Measurements from ENCODE around the gene STARD8. TPM values are rescaled to one million over a fixed set of nuclear protein-coding genes. Genes with fewer than 3 reads are reported as not detected.

STARD8 gene
- total and polyA plus RNA-seq, 7 donors: 0.92 to 10.7 (median 5.3) TPM

DNA sequence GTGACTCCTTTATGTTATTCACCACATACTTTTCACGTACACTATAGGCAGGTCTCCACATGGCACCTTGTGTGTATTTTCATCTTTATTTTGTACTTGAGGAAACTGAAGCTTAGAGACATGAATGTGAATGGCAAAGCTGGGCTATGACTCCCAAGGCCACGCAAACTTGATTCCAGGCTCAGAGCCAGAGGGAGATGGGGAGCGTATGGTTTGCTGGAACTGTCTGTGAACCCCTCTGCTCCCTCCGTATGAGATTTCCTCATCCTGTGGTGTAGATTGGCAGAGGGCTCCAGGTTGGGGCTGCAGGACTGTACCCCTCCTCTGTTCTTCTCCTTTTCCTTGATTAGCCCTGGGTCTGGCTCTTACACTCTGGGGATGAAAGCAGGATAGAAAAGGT, 16.1 kb upstream of the STARD8 start:
- TF ChIP-seq EP300 (IDR thresholded peaks at IDR 0.05) (no peak), POLR2AphosphoS5 (IDR thresholded peaks at IDR 0.05) (no peak), POLR2A (IDR thresholded peaks at IDR 0.05) (no peak)
- TF ChIP-seq, protein P1, sequence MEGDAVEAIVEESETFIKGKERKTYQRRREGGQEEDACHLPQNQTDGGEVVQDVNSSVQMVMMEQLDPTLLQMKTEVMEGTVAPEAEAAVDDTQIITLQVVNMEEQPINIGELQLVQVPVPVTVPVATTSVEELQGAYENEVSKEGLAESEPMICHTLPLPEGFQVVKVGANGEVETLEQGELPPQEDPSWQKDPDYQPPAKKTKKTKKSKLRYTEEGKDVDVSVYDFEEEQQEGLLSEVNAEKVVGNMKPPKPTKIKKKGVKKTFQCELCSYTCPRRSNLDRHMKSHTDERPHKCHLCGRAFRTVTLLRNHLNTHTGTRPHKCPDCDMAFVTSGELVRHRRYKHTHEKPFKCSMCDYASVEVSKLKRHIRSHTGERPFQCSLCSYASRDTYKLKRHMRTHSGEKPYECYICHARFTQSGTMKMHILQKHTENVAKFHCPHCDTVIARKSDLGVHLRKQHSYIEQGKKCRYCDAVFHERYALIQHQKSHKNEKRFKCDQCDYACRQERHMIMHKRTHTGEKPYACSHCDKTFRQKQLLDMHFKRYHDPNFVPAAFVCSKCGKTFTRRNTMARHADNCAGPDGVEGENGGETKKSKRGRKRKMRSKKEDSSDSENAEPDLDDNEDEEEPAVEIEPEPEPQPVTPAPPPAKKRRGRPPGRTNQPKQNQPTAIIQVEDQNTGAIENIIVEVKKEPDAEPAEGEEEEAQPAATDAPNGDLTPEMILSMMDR (IDR thresholded peaks at IDR 0.05): no peak
- no peak overlapping the region for H3K4me3 ChIP-seq
- H3K4me1 ChIP-seq: no peaks in the 10 kb centered on the region
- H3K27ac ChIP-seq: no peak overlapping the region
- H3K9me3 ChIP-seq: no peaks in the 10 kb centered on the region
- no peaks in the 10 kb centered on the region for H3K27me3 ChIP-seq
- 81 to 87% methylated on average over 4 of the region's 4 CpGs for WGBS, 2 donors
- intact Hi-C loops (cut with DNase I): no loop called here
- DNase-seq: no peak
- H3K36me3 ChIP-seq: no peaks in the 10 kb centered on the region

DNA sequence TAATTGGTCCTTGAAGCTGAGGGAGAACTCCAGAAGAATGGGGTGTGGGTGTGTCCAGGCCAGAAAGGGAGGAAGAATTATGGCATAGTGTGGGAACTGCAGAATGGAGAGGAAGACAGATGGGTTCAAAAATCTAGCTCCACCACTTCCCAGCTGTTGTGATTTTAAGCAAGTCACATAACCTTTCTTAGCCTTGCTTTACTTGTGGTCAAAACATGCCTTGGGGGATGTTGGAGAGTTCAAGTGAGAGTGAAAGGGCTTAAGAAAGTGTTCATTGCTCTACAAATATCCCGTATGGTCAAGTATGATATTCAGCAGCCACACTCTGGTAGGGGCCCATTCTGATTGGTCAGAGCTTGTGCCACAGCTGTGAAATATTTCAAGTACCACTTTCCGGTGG, 15.0 kb upstream of the STARD8 start:
- no peaks in the 10 kb centered on the region for H3K4me1 ChIP-seq
- WGBS, 2 donors: 78 to 86% methylated on average over 2 of the region's 2 CpGs
- H3K27ac ChIP-seq: no peak overlapping the region
- H3K36me3 ChIP-seq: no peaks in the 10 kb centered on the region
- no peak overlapping the region for H3K4me3 ChIP-seq
- H3K9me3 ChIP-seq: no peaks in the 10 kb centered on the region
- no peak for DNase-seq
- H3K27me3 ChIP-seq: no peaks in the 10 kb centered on the region
- intact Hi-C loops (cut with DNase I): no loop called here
- no peak for TF ChIP-seq EP300 (IDR thresholded peaks at IDR 0.05)
- TF ChIP-seq POLR2A (IDR thresholded peaks at IDR 0.05): no peak
- TF ChIP-seq POLR2AphosphoS5 (IDR thresholded peaks at IDR 0.05): no peak
- TF ChIP-seq, protein P1 (IDR thresholded peaks at IDR 0.05): no peak

DNA sequence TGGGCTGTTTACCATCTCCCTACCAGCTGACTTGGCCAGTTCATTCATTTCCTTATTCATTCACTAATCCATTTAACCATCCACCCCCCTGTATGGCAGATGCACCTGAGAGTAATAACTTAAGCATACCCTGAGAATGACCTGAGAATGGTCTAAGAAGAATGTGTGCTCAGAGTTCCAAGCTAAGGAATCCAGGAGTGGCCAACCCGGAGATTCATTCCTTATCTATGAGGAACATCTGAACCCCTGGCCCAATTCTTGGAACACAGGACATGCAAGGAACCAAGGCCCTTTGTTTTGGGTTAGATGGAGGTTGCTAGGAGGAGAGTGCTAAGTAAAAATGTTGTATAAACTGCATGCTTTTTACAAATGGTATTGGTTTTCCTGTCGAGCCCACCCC, 13.5 kb upstream of the STARD8 start:
- H3K4me1 ChIP-seq: no peaks in the 10 kb centered on the region
- H3K9me3 ChIP-seq: no peaks in the 10 kb centered on the region
- no peaks in the 10 kb centered on the region for H3K36me3 ChIP-seq
- H3K27ac ChIP-seq: no peak overlapping the region
- intact Hi-C loops (cut with DNase I): no loop called here
- 68 to 80% methylated on average over 2 of the region's 2 CpGs for WGBS, 2 donors
- DNase-seq: no peak
- TF ChIP-seq POLR2AphosphoS5 (IDR thresholded peaks at IDR 0.05): no peak
- no peak for TF ChIP-seq EP300 (IDR thresholded peaks at IDR 0.05)
- no peak for TF ChIP-seq POLR2A (IDR thresholded peaks at IDR 0.05)
- TF ChIP-seq, protein P1 (IDR thresholded peaks at IDR 0.05): no peak
- no peak overlapping the region for H3K4me3 ChIP-seq
- H3K27me3 ChIP-seq: no peaks in the 10 kb centered on the region

DNA sequence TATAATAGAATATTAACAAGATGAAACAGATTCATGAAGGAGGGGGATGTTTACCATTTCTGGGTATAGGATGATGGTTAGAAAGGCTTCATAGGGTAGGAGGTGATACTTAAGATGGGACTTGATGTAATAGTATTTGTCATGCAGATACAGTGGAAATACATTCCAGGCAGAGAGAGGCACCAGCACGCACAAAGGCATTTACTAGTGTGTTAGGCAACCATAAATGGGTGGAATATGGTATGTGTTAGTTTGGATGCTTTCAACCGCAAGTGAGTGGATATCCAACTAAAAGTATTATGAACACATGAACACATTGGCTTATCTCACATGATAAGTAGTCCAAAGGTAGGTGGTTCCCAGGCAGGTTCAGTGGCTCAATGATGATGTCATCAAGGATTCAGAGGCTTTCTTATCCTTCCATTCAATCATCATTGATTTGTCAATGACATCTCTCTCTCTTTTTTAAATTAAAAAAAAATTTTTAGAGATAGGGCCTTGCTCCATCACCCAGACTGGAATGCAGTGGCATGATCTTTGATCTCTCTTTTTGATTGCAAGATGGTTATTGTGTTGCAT, 12.7 kb upstream of the STARD8 start:
- Histone ChIP-seq H3K27me3 (no peaks in the 10 kb centered on the region), H3K9me3 (no peaks in the 10 kb centered on the region), H3K4me3 (no peak overlapping the region), H3K36me3 (no peaks in the 10 kb centered on the region), H3K4me1 (no peaks in the 10 kb centered on the region), H3K27ac (no peak overlapping the region)
- WGBS, 2 donors: 65 to 81% methylated on average over 2 of the region's 2 CpGs
- intact Hi-C loops (cut with DNase I): no loop called here
- TF ChIP-seq, protein P1 (IDR thresholded peaks at IDR 0.05): no peak
- no peak for TF ChIP-seq POLR2AphosphoS5 (IDR thresholded peaks at IDR 0.05)
- TF ChIP-seq EP300 (IDR thresholded peaks at IDR 0.05): no peak
- TF ChIP-seq POLR2A (IDR thresholded peaks at IDR 0.05): no peak
- no peak for DNase-seq

DNA sequence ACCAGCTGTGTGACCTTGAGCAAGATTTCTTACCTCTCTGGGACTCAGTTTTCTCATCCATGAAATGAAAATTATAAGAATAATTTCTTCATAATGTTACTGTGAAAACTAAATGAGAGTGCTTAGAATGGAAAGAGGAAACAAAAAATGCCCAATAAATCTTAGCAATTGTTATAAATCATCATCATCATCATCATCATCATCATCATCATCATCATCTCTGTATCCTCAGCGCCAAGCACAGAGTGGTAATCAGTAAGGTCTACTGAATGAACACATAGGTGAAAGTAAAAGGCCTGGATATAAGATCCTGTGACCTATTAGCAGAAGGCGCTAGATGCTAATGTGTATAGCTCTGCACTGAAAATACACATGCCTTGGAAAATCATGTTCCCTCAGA, 6.8 kb upstream of the STARD8 start:
- Histone ChIP-seq H3K9me3 (no peaks in the 10 kb centered on the region), H3K4me1 (no peaks in the 10 kb centered on the region), H3K27ac (no peak overlapping the region), H3K27me3 (no peaks in the 10 kb centered on the region), H3K4me3 (no peak overlapping the region), H3K36me3 (no peaks in the 10 kb centered on the region)
- TF ChIP-seq POLR2A (IDR thresholded peaks at IDR 0.05): no peak
- no peak for TF ChIP-seq EP300 (IDR thresholded peaks at IDR 0.05)
- no peak for TF ChIP-seq POLR2AphosphoS5 (IDR thresholded peaks at IDR 0.05)
- TF ChIP-seq, protein P1 (IDR thresholded peaks at IDR 0.05): no peak
- DNase-seq: no peak
- intact Hi-C loops (cut with DNase I): no loop called here
- 90 to 96% methylated on average over 2 of the region's 2 CpGs for WGBS, 2 donors
